GM21381 (cell line): ENCODE results near the gene TNFSF12.

Source experiments
- ATAC-seq: cut with Tn5 transposase; IDR thresholded peaks from one replicate; pipeline ENCODE4 v1.9.1; 2021; ENCODE audit warnings: mild to moderate bottlenecking, moderate library complexity; ENCODE audit not compliant: unreplicated experiment

Gene TNFSF12

GRCh38 chr17:7548585-7549400, at the start of gene TNFSF12:
Gene TNFSF12, plus strand, starts transcription at chr17:7549058. Its CDS starts 96 bp downstream, at chr17:7549154.
- no peak for ATAC-seq

GRCh38 chr17:7499161-7499560, 49.7 kb upstream of the TNFSF12 start:
- no peak for ATAC-seq

GRCh38 chr17:7501729-7502128, 47.1 kb upstream of the TNFSF12 start:
- ATAC-seq: no peak

- no peak for ATAC-seq
Measured at GRCh38 chr17:7502171-7502847, 46.5 kb upstream of the TNFSF12 start.

GRCh38 chr17:7502987-7503386, 45.9 kb upstream of the TNFSF12 start:
- ATAC-seq: no peak

- ATAC-seq: no peak
Measured at GRCh38 chr17:7503521-7503920, 45.3 kb upstream of the TNFSF12 start.

- ATAC-seq: no peak
Measured at GRCh38 chr17:7508145-7508544, 40.7 kb upstream of the TNFSF12 start.

- no peak for ATAC-seq
Measured at GRCh38 chr17:7508846-7509245, 40.0 kb upstream of the TNFSF12 start.

GRCh38 chr17:7509937-7510336, 38.9 kb upstream of the TNFSF12 start:
- no peak for ATAC-seq

- no peak for ATAC-seq
Measured at GRCh38 chr17:7511108-7511507, 37.8 kb upstream of the TNFSF12 start.

- ATAC-seq: no peak
Measured at GRCh38 chr17:7512105-7512504, 36.8 kb upstream of the TNFSF12 start.

- ATAC-seq: no peak
Measured at GRCh38 chr17:7512824-7513540, 35.9 kb upstream of the TNFSF12 start.

- ATAC-seq: no peak
Measured at GRCh38 chr17:7513850-7514419, 34.9 kb upstream of the TNFSF12 start.

GRCh38 chr17:7515911-7516610, 32.8 kb upstream of the TNFSF12 start:
- ATAC-seq: no peak

GRCh38 chr17:7523033-7523432, 25.8 kb upstream of the TNFSF12 start:
- no peak for ATAC-seq

GRCh38 chr17:7528842-7529241, 20.0 kb upstream of the TNFSF12 start:
- ATAC-seq: no peak

- ATAC-seq: no peak
Measured at GRCh38 chr17:7530023-7530900, 18.6 kb upstream of the TNFSF12 start.

GRCh38 chr17:7538050-7538449, 10.8 kb upstream of the TNFSF12 start:
- ATAC-seq: no peak

- ATAC-seq: no peak
Measured at GRCh38 chr17:7538891-7539545, 9.8 kb upstream of the TNFSF12 start.
